GM12872 (cell line): ENCODE results near the gene PCCA.
A peak's percentile ranks its signal among the peaks of the same experiment; 100 is the strongest.

Source experiments
- CTCF ChIP-seq: IDR thresholded peaks from 3 replicates; pipeline ENCODE4 v1.5.1; 2011; ENCODE audit warnings: low read depth, mild to moderate bottlenecking, low read length, moderate library complexity; ENCODE audit not compliant: insufficient read depth

Gene PCCA

GRCh38 chr13:100230769-100231149 lies 141.9 kb downstream of the PCCA start:
- no peak for TF ChIP-seq CTCF

DNA sequence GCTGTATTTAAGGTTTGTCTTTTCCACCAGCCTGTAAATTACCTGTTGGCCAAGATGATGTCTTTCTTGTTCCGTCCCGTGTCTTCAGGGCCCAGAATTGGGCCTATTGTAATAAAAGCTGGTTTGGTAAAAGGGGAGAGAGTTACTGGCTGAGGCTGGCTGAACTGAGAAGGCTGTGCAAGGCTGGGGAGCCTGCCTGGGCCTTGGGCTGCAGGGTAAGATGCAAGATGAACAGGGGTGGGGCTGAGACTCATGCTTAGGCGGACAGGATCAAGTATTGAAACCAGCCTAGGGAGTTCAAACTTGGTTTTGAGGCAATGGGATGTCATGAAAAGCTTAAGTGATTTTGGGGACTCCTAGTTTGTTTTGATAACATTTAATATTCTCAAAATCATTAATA lies 142.3 kb downstream of the PCCA start:
- no peak for TF ChIP-seq CTCF

DNA sequence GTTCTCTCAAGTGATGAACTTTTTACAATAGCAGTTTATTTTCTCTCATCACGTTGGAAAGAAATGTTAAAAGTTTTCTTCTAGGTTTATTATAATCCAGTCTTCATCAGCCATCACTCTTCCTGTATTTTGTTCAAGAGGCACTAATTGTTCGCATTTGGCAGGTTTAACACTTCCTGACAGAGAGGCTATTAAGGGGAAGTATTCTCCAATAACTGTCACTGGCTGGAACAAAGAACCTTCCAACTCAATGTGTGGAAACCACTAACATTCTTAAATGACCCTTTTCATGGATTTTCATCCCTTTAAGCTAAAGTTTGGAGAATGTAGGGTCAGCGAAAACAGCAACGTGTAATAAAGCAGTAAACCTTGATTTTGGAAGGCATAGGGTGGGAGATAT lies 145.1 kb downstream of the PCCA start:
- TF ChIP-seq CTCF = no peak

DNA sequence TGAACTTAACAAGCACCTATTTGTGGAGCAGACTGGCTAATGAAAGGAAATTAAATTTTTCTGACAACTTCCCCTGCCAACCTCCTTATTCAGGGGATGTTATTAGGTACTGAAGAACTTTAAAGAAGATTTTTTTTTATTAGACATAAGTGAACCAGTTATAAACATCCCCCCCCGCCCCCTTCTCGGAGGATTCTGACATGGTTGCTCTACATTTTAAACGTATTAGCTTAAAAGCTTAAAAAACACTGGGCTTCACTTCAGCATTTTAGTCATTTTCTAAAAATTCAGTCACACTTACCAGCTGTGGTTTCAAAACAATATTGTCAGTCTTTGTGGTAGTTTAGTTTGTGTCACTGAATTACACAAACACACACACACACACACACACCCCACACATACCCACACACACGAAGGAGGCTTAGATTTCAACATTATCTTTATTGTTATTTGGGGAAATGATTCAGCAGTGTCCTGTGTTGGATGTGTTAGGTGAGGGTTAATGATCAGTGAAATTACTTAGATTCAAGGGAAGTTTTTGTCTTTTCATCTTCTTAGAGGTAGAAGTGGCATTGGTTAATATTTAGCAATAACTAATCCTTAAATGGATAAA lies 145.7 kb downstream of the PCCA start:
- TF ChIP-seq CTCF = no peak

DNA sequence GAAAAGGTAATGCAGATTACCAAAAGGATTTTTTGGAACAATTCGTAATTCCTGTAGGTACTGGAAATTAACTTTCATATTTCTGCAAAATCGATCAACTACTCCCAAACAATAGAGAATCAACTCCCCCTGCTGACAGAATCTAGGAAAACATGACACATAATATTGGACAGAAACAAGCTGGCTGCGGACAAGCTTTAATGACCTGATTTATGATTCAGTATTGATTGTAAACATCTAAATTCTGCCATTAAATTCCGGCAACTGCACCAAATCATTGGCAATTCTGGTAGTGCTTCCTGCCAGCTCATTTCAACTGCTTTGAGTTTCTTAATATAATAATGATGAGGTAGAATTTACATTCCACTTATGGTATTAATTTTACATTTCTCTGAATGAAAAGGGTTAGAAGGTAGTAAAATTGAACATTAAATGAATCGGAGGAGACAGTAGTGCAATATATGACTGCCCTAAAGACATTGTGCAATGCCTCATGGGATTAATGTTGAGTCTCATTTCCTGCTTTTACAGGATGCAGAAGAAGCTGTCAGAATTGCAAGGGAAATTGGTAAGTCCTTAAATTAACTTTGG lies 146.5 kb downstream of the PCCA start:
- peak; percentile 42; the same call in 2 of the 3 replicates for TF ChIP-seq CTCF

DNA sequence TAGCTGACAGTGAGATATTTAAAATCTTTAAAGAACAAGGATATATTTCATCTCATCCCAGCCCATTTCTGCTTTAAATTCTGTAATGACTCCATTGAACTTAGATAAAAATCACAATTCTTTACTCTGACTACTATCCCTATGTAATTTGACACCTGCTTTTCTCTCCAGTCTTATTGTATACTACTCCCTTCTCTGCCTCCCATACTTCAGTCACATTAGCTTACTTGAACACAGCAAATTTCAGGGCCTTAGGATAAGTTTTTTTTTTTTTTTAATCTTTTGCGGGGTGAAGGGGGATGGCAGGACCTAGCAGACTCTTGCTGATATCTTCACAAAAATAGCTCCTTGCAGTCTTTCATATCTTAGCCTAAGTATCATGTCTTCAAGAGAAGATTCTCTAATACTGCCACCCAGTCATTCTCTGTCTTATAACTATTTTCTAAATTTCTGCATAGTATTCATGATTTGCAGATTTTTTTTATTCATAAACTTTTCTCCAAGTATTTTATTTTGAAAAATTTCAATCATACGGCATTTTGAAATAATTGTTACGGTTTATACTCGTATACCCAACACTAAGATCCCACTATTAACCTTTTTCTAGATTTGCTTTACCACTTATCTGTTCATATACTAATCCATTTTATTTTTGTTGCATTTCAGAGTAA lies 151.4 kb downstream of the PCCA start:
- TF ChIP-seq CTCF = no peak

- TF ChIP-seq CTCF = no peak
Observed at GRCh38 chr13:100244431-100244830, 155.5 kb downstream of the PCCA start.
